Stimulated activated CD4-positive, alpha-beta T cell treated with anti-CD3 and anti-CD28 coated beads, Interleukin-12 subunit alpha, Interleukin-12 subunit beta, amount 100 ng/mL, for 24 hours (primary cell): ENCODE results near the gene LGALS14.
"Not testable (repeated sequence)": the region's sequence is repeated elsewhere in the genome, so short reads cannot be mapped to it uniquely, and the experiment has no call there.

Experiments used
- DNase-seq, 2 experiments: peaks; one replicate each; pipeline ENCODE4 v3.0.0-alpha.2; 2020; ENCODE audit warnings: low read depth in 2 of 2

The LGALS14 gene

GRCh38 chr19:39695759-39696158 lies 8.5 kb upstream of the LGALS14 start:
- DNase-seq = no peak

- no peak for DNase-seq
Observed at GRCh38 chr19:39696387-39696786, 7.9 kb upstream of the LGALS14 start.

GRCh38 chr19:39698535-39698934 lies 5.7 kb upstream of the LGALS14 start:
- DNase-seq = no peak

GRCh38 chr19:39701291-39701690 lies 3.0 kb upstream of the LGALS14 start:
- no peak for DNase-seq

- no peak for DNase-seq
Observed at GRCh38 chr19:39705578-39706188, 1.4 kb downstream of the LGALS14 start.

GRCh38 chr19:39708594-39708993 lies 4.3 kb downstream of the LGALS14 start:
- DNase-seq = no peak

- no peak for DNase-seq
Observed at GRCh38 chr19:39709026-39709872, 5.0 kb downstream of the LGALS14 start.

GRCh38 chr19:39710333-39710890 lies 6.1 kb downstream of the LGALS14 start:
- DNase-seq = no peak

GRCh38 chr19:39720144-39720543 lies 15.9 kb downstream of the LGALS14 start:
- DNase-seq = not testable (repeated sequence)

GRCh38 chr19:39725995-39726394 lies 21.7 kb downstream of the LGALS14 start:
- DNase-seq = no peak

- no peak for DNase-seq
Observed at GRCh38 chr19:39727070-39727800, 23.0 kb downstream of the LGALS14 start.

GRCh38 chr19:39728040-39728439 lies 23.8 kb downstream of the LGALS14 start:
- no peak for DNase-seq

- DNase-seq = no peak
Observed at GRCh38 chr19:39729594-39729993, 25.3 kb downstream of the LGALS14 start.

- no peak for DNase-seq
Observed at GRCh38 chr19:39731685-39732084, 27.4 kb downstream of the LGALS14 start.

GRCh38 chr19:39733841-39734240 lies 29.6 kb downstream of the LGALS14 start:
- DNase-seq = no peak

- DNase-seq = no peak
Observed at GRCh38 chr19:39735688-39736087, 31.4 kb downstream of the LGALS14 start.

- no peak for DNase-seq
Observed at GRCh38 chr19:39736088-39736487, 31.8 kb downstream of the LGALS14 start.

GRCh38 chr19:39737351-39737750 lies 33.1 kb downstream of the LGALS14 start:
- no peak for DNase-seq

GRCh38 chr19:39737891-39738290 lies 33.6 kb downstream of the LGALS14 start, which contains the start of gene CLC:
Gene CLC, minus strand, starts transcription at chr19:39738029. Its CDS starts 77 bp downstream, at chr19:39737952.
- no peak for DNase-seq

GRCh38 chr19:39738814-39739213 lies 34.5 kb downstream of the LGALS14 start:
- no peak for DNase-seq

- DNase-seq = no peak
Observed at GRCh38 chr19:39740395-39740794, 36.1 kb downstream of the LGALS14 start.

GRCh38 chr19:39745643-39746042 lies 41.4 kb downstream of the LGALS14 start:
- no peak for DNase-seq
